MM.1S (cell line): Measurements from ENCODE around the gene EOLA1.

Experiments
- CTCF ChIP-seq: fragments of 300-600 bp; sonication (generic); IDR thresholded peaks from 2 replicates; pipeline ENCODE4 v1.5.1; 2016; ENCODE audit warnings: antibody characterized with exemption, low read length, mixed read lengths
- EZH2 ChIP-seq: fragments of 300-600 bp; sonication (generic); optimal IDR thresholded peaks from 2 replicates; pipeline ENCODE3; 2017; ENCODE audit warnings: low read depth, mild to moderate bottlenecking, antibody characterized with exemption, low read length, mixed read lengths
- EZH2phosphoT487 ChIP-seq: fragments of 300-600 bp; sonication (generic); IDR thresholded peaks from 2 replicates; pipeline ENCODE4 v1.6.1; 2018; ENCODE audit warnings: antibody characterized with exemption, low read length

GRCh38 chrX:149498767-149499166 is 42.0 kb upstream of the EOLA1 start:
- no peak for TF ChIP-seq CTCF
- TF ChIP-seq EZH2phosphoT487: no peak
- TF ChIP-seq EZH2: no peak
